Large intestine (tissue), 3 donors: ENCODE data around the gene CD82. TPM values are rescaled to one million over a fixed set of nuclear protein-coding genes. Genes with fewer than 3 reads are reported as not detected.

Source experiments
- DNase-seq, 2 donors: peaks; one replicate each; pipeline versions ENCODE4 v3.0.0 to v3.0.0-alpha.2; 2013
- H3K27ac ChIP-seq: one replicate; pipeline ENCODE4 v1.5.1; 2013; ENCODE audit warnings: low read length
- H3K27me3 ChIP-seq: 2 replicates; pipeline ENCODE4 v1.6.1; 2013; ENCODE audit warnings: low read length; ENCODE audit not compliant: control insufficient read depth, insufficient read depth
- H3K36me3 ChIP-seq: 2 replicates; pipeline ENCODE4 v1.6.1; 2013; ENCODE audit warnings: low read length; ENCODE audit not compliant: control insufficient read depth, insufficient read depth
- H3K4me1 ChIP-seq: one replicate; pipeline ENCODE4 v1.6.1; 2013; ENCODE audit warnings: low read length; ENCODE audit not compliant: control insufficient read depth, insufficient read depth
- H3K4me3 ChIP-seq: one replicate; pipeline ENCODE4 v1.5.1; 2013; ENCODE audit warnings: low read length
- H3K9me3 ChIP-seq: one replicate; pipeline ENCODE4 v1.6.1; 2013; ENCODE audit warnings: mild to moderate bottlenecking, low read depth, low read length, moderate library complexity; ENCODE audit not compliant: control insufficient read depth
- WGBS: methylation state at CpG from one replicate; pipeline ENCODE4 v1.1.5; 2013; ENCODE audit warnings: low lambda C conversion rate; ENCODE audit not compliant: insufficient coverage; 5-methylcytosine and 5-hydroxymethylcytosine counted together
- polyA plus RNA-seq: library from polyadenylated mRNA; unstranded; fragments of 120-200 nt; gene quantifications from one replicate; pipeline ENCODE4 v1.2.1, GENCODE V29; 2013

Gene CD82
- polyA plus RNA-seq, 1 donor, result 106 TPM

DNA sequence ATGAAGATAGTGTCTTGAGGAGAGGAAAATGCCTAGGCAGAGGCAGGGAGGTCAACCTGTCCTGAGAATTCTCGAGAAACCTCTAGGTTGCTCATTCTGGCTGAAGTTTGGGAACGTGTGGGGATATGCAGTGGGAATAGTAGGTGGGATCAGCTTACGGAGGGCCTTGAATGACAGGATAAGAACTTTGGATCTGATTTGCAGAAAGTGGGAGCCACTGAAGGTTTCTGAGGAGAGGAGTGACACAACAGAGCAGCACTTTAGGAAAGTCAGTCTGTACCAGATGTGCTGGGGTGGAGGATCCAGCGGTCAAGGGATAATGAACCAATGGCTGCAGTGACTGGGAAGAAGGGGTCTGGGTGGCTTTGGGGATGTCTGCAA is 2.4 kb downstream of the CD82 start:
- no peaks in the 10 kb centered on the region for H3K9me3 ChIP-seq
- no peak overlapping the region for H3K27ac ChIP-seq
- no peak overlapping the region for H3K4me3 ChIP-seq
- H3K4me1 ChIP-seq, result peaks cover 43% of the 10 kb centered on the region
- WGBS, result 100% methylated on average over 1 of the region's 4 CpGs
- H3K36me3 ChIP-seq, result no peaks in the 10 kb centered on the region
- no peaks in the 10 kb centered on the region for H3K27me3 ChIP-seq
- DNase-seq, result no peak

DNA sequence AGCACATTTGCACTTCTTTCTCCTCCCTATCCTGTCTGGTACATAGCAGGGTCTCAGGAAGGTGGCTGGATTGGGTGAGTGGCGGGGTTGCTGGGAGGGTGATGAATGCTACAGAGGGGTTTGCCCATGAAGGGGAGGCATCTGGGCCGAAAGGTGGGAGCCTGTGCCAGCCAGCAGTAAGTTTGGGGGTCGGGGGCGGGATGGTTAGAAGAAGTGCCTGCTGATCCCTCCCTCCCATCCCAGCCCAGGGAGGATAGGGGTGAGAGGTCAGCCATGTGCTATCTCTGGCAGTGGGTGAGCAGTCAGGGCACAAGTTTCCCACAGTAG is 2.8 kb downstream of the CD82 start:
- no peaks in the 10 kb centered on the region for H3K9me3 ChIP-seq
- no peak for DNase-seq
- no peak overlapping the region for H3K4me3 ChIP-seq
- WGBS, result no CpG with 5 or more reads among the region's 4 CpGs
- H3K27ac ChIP-seq, result no peak overlapping the region
- H3K27me3 ChIP-seq, result no peaks in the 10 kb centered on the region
- peaks cover 39% of the 10 kb centered on the region for H3K4me1 ChIP-seq
- no peaks in the 10 kb centered on the region for H3K36me3 ChIP-seq

DNA sequence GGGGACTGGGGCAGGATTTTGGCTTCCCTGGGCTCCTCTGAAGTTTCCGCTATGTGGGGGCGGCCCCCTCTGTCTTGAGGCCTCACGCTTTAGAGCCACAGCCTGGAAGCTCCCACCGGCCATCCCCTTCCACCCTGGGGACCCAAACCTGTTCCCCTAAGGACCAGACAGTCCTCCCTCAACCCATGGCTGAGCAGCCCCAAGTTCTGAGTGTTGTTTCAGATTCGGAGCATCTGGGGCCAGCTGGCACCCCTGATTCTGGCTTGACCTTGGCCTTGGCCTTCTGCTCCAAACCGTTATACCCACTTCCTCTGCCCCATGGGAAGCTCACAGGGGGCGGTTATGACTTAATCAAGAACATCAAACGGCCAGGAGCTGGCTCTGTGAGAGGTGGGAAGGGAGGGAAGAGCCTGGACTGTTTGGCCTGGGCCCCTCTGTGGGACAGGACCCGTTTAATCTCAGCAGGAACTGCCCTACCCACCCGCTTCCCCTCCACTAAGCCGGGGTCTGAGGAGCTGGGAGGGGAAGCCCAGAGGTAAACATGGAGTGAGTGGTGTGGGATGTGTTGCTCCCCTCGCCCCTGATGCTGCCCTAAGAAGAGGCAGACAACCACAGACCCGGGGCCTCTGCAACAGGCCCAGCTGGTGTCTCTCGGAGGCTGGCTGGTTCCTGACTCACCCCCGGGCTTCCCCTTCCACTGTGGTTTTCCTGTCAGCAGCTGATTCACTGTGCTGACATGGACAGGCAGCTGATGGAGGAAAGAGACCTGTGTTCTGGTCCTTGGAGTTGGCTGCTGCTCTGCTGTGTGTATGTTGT is 3.4 kb downstream of the CD82 start:
- Histone ChIP-seq H3K27ac (no peak overlapping the region), H3K4me1 (peaks cover 33% of the 10 kb centered on the region), H3K27me3 (no peaks in the 10 kb centered on the region), H3K9me3 (no peaks in the 10 kb centered on the region), H3K36me3 (no peaks in the 10 kb centered on the region), H3K4me3 (no peak overlapping the region)
- WGBS, result no CpG with 5 or more reads among the region's 15 CpGs
- peak; percentile 46 to 49 for DNase-seq

DNA sequence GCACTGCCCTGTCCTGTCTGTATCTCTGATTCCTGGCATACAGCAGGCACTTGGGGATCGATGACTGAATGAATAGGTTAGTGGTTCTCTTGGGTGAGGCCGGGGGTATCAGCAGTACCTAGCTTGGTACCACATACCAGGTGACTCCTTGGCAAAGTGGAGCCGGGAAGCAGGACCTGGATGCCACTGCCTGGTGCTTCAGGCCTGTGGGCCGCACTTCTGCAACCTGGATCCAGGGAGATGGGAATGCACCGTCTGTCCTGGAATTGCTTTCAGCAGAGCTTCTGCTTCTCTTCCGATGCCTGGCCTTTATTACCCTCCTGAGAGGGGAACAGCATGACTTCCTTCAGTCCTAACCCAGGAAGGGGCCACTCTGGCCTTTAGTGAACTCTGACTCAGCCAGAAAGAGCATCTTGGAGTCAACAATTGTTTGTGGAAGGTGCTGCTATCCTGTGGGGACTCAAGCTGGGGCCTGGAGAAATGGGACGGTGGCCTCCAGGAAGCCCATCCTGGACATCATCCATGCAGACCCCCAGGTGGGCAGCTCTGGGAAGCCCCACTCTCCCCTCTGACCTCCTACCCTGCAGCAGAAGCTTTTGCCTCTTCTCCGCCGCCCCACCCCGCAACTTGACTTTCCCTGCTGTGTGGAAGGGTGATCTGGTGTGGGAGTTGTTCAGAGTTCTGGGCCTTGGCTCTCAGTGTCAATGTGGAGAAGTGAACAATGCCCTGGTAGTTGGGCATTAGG is 5.1 kb downstream of the CD82 start:
- H3K27me3 ChIP-seq, result no peaks in the 10 kb centered on the region
- H3K4me3 ChIP-seq, result no peak overlapping the region
- H3K4me1 ChIP-seq, result peaks cover 29% of the 10 kb centered on the region
- no peak for DNase-seq
- H3K27ac ChIP-seq, result no peak overlapping the region
- no peaks in the 10 kb centered on the region for H3K9me3 ChIP-seq
- H3K36me3 ChIP-seq, result no peaks in the 10 kb centered on the region
- no CpG with 5 or more reads among the region's 10 CpGs for WGBS

DNA sequence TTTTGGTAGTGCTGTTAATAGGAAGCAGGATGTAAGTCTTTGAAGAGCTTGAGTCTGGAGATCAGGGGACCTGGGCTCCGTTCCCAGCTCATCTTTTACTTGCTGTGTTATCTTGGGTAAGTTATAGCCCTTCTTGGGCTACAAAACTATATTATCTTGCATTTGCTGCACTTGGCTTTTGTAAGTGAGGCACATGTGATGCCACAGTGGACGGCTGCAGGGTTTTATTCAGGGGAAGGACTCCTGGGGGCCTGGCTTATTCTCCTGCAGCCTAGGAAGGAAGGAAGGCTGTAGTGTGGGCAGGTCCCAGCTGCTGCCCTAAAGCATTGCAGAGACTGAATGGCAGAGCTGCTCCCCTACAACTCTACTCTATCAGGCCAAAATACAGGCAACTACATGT is 6.4 kb downstream of the CD82 start:
- DNase-seq, result no peak
- Histone ChIP-seq H3K27me3 (no peaks in the 10 kb centered on the region), H3K36me3 (no peaks in the 10 kb centered on the region), H3K9me3 (no peaks in the 10 kb centered on the region), H3K27ac (no peak overlapping the region), H3K4me1 (peaks cover 30% of the 10 kb centered on the region), H3K4me3 (no peak overlapping the region)
- WGBS, result no CpG with 5 or more reads among the region's 2 CpGs

DNA sequence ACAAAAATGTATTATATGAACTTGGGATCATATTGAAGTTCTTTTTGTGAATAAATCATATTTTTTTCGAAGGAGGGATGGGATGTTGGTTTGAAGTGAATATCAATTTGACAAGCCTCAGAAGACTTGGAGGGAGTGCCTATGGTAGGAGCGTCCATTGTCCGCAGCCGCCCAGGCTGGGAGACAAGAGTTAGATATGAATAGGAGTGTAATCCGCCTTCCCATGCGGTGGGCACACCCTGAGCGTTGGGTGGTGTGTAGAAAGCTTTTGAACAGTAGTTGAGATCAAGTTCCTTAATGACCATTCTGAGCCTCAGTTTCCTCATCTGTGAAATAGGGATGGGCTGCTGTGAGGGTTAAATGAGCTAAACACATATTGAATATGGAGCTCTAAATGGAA is 7.0 kb downstream of the CD82 start:
- DNase-seq, result no peak
- H3K4me1 ChIP-seq, result peaks cover 30% of the 10 kb centered on the region
- 100% methylated on average over 1 of the region's 7 CpGs for WGBS

DNA sequence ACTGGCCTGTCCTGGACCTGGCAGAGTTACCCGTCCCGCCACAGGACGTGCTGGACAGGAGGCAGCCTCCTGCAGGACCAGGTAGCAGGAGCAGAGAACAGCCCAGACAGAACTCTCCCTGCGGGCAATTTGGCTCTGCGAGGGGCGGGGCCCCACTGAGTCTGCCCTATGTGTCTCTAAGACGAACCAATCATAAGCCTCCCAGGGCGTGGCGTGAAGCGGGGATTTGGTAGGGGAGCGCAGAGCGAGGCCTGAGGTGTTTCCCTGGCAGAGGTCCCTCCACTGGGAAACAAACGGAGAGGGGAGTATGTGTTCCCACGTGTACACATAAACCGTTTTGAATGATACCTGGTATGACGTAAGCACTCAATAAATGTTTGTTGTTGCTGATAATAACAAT is 7.4 kb downstream of the CD82 start:
- Histone ChIP-seq H3K27me3 (no peaks in the 10 kb centered on the region), H3K4me1 (peaks cover 33% of the 10 kb centered on the region), H3K36me3 (no peaks in the 10 kb centered on the region), H3K9me3 (no peaks in the 10 kb centered on the region), H3K4me3 (no peak overlapping the region), H3K27ac (no peak overlapping the region)
- DNase-seq, result no peak
- WGBS, result no CpG with 5 or more reads among the region's 16 CpGs

More for the DNA sequence above, 7.0 kb downstream of the CD82 start:
- Histone ChIP-seq H3K27me3 (no peaks in the 10 kb centered on the region), H3K36me3 (no peaks in the 10 kb centered on the region), H3K9me3 (no peaks in the 10 kb centered on the region), H3K27ac (no peak overlapping the region), H3K4me3 (no peak overlapping the region)

DNA sequence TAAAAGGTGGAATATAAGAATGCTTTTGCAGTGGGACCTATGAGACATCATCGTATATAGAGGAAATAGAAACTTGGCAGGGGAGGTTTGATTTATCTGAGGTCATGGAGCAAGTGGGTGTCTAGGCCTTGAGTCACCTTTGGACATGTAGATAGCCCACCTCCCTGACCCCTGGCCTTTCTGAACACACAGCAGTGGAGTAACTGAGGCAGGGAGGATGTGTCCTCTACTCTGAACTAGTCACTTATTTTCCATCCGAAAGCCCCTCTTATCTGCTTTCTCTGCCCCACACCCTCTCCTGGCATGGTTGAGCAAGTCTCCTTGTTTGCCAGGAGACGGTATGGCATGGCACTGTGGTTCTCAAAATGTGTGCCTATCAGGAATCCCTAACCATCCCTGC is 7.9 kb downstream of the CD82 start:
- Histone ChIP-seq H3K27me3 (no peaks in the 10 kb centered on the region), H3K4me3 (no peak overlapping the region), H3K4me1 (peaks cover 34% of the 10 kb centered on the region), H3K27ac (no peak overlapping the region), H3K9me3 (no peaks in the 10 kb centered on the region), H3K36me3 (no peaks in the 10 kb centered on the region)
- DNase-seq, result no peak
- WGBS, result no CpG with 5 or more reads among the region's 3 CpGs

DNA sequence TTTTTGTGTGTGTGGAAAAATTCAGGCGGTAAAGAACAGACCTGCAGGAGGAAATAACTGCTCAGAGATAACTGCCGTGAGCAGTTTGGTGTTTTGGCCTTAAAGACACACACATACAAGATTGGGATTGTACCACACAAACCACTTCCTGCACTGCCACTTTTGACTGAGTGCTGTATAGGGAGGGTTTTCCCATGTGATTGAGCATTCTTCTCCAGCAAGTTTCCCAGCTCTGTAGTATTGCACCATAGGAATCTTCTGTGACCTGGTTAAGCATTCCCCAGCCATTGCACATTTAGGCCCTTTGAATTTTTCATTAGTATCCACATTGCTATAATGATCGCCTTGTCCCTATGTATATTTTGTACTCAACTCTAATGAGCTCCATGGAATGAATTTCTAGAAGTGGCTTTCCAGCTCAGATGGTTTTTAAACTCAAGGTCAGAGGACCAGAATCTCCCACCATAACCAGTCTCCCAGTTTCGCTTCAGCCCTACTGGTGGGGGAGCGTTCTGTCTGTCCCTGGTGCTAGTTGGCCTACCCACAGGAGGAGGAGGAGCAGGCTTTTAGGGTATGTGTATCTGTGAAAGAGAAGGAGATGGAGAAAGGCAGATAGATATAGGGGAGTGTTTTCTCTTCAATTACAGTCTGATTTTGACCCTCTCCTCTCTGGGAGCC is 9.3 kb downstream of the CD82 start:
- H3K36me3 ChIP-seq, result no peaks in the 10 kb centered on the region
- no peaks in the 10 kb centered on the region for H3K27me3 ChIP-seq
- DNase-seq, result no peak
- peaks cover 38% of the 10 kb centered on the region for H3K4me1 ChIP-seq
- no peak overlapping the region for H3K27ac ChIP-seq
- no peak overlapping the region for H3K4me3 ChIP-seq
- H3K9me3 ChIP-seq, result no peaks in the 10 kb centered on the region
- WGBS, result no CpG with 5 or more reads among the region's 5 CpGs

DNA sequence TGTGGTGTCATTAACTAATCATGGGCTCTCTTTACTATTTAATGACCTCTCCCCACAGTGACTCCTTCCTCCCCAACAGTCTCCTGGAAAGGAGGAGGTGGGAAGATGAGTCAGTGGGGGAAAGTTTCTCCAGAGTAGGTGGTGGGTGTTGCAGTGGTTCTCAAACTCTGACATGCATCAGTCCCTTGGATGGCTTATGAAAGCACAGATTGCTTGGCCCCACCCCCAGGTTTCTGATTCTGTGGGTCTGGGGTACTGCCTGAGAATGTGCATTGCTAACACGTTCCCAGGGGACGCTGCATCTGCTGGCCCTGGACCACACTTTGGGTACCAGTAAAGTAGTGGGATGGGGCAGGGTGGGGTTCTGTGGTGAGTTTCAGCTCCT is 9.8 kb downstream of the CD82 start:
- H3K27ac ChIP-seq, result no peak overlapping the region
- peaks cover 44% of the 10 kb centered on the region for H3K4me1 ChIP-seq
- no peak overlapping the region for H3K4me3 ChIP-seq
- no peaks in the 10 kb centered on the region for H3K27me3 ChIP-seq
- no CpG with 5 or more reads among the region's 2 CpGs for WGBS
- no peaks in the 10 kb centered on the region for H3K36me3 ChIP-seq
- H3K9me3 ChIP-seq, result no peaks in the 10 kb centered on the region
- DNase-seq, result no peak
